Measurements from ENCODE around the gene IER5L.
"Not testable (repeated sequence)": the region's sequence is repeated elsewhere in the genome, so short reads cannot be mapped to it uniquely, and the experiment has no call there.

IER5L gene

GRCh38 chr9:129201289-129201688 is 23.2 kb upstream of the IER5L start:
- no peak overlapping the region for H3K4me3 ChIP-seq (ENCODE audit: low read length)
- no peaks in the 10 kb centered on the region for H3K27me3 ChIP-seq (ENCODE audit: control insufficient read depth, insufficient read depth, low read length)
- H3K9me3 ChIP-seq (ENCODE audit: control insufficient read depth, low read length), result no peaks in the 10 kb centered on the region
- H3K9ac ChIP-seq (ENCODE audit: low read length), result no peak overlapping the region
- no peaks in the 10 kb centered on the region for H3K36me3 ChIP-seq (ENCODE audit: control insufficient read depth, insufficient read depth, low read length)
- H3K4me1 ChIP-seq (ENCODE audit: control insufficient read depth, insufficient read depth, low read length), result peaks cover 6% of the 10 kb centered on the region

- Histone ChIP-seq H3K36me3 (ENCODE audit: control insufficient read depth, insufficient read depth, low read length) (no peaks in the 10 kb centered on the region), H3K9ac (ENCODE audit: low read length) (no peak overlapping the region), H3K9me3 (ENCODE audit: control insufficient read depth, low read length) (no peaks in the 10 kb centered on the region), H3K4me3 (ENCODE audit: low read length) (no peak overlapping the region), H3K4me1 (ENCODE audit: control insufficient read depth, insufficient read depth, low read length) (peaks cover 4% of the 10 kb centered on the region), H3K27me3 (ENCODE audit: control insufficient read depth, insufficient read depth, low read length) (no peaks in the 10 kb centered on the region)
These were observed 22.2 kb upstream of the IER5L start for GRCh38 chr9:129200255-129200654.

- no peaks in the 10 kb centered on the region for H3K27me3 ChIP-seq (ENCODE audit: control insufficient read depth, insufficient read depth, low read length)
- H3K4me1 ChIP-seq (ENCODE audit: control insufficient read depth, insufficient read depth, low read length), result peaks cover 4% of the 10 kb centered on the region
- no peaks in the 10 kb centered on the region for H3K9me3 ChIP-seq (ENCODE audit: control insufficient read depth, low read length)
- peak overlapping the region; percentile 15 for H3K9ac ChIP-seq (ENCODE audit: low read length)
- no peaks in the 10 kb centered on the region for H3K36me3 ChIP-seq (ENCODE audit: control insufficient read depth, insufficient read depth, low read length)
- no peak overlapping the region for H3K4me3 ChIP-seq (ENCODE audit: low read length)
These were observed 21.0 kb upstream of the IER5L start for GRCh38 chr9:129199044-129199435.

- peak overlapping the region; percentile 17 for H3K9ac ChIP-seq (ENCODE audit: low read length)
- H3K4me1 ChIP-seq (ENCODE audit: control insufficient read depth, insufficient read depth, low read length), result peaks cover 4% of the 10 kb centered on the region
- no peaks in the 10 kb centered on the region for H3K36me3 ChIP-seq (ENCODE audit: control insufficient read depth, insufficient read depth, low read length)
- H3K9me3 ChIP-seq (ENCODE audit: control insufficient read depth, low read length), result no peaks in the 10 kb centered on the region
- H3K4me3 ChIP-seq (ENCODE audit: low read length), result no peak overlapping the region
- no peaks in the 10 kb centered on the region for H3K27me3 ChIP-seq (ENCODE audit: control insufficient read depth, insufficient read depth, low read length)
These were observed 20.4 kb upstream of the IER5L start for GRCh38 chr9:129198319-129199043.

- no peaks in the 10 kb centered on the region for H3K9me3 ChIP-seq (ENCODE audit: control insufficient read depth, low read length)
- no peaks in the 10 kb centered on the region for H3K36me3 ChIP-seq (ENCODE audit: control insufficient read depth, insufficient read depth, low read length)
- peak overlapping the region; percentile 17 for H3K9ac ChIP-seq (ENCODE audit: low read length)
- no peaks in the 10 kb centered on the region for H3K4me1 ChIP-seq (ENCODE audit: control insufficient read depth, insufficient read depth, low read length)
- no peak overlapping the region for H3K4me3 ChIP-seq (ENCODE audit: low read length)
- no peaks in the 10 kb centered on the region for H3K27me3 ChIP-seq (ENCODE audit: control insufficient read depth, insufficient read depth, low read length)
These were observed 19.9 kb upstream of the IER5L start for GRCh38 chr9:129197978-129198318.

GRCh38 chr9:129197045-129197444 is 19.0 kb upstream of the IER5L start:
- H3K9ac ChIP-seq (ENCODE audit: low read length); H3K36me3 ChIP-seq (ENCODE audit: control insufficient read depth, insufficient read depth, low read length); H3K27me3 ChIP-seq (ENCODE audit: control insufficient read depth, insufficient read depth, low read length); H3K4me3 ChIP-seq (ENCODE audit: low read length); H3K9me3 ChIP-seq (ENCODE audit: control insufficient read depth, low read length); H3K4me1 ChIP-seq (ENCODE audit: control insufficient read depth, insufficient read depth, low read length): not testable (repeated sequence)

GRCh38 chr9:129195606-129196005 is 17.5 kb upstream of the IER5L start:
- no peak overlapping the region for H3K9ac ChIP-seq (ENCODE audit: low read length)
- H3K36me3 ChIP-seq (ENCODE audit: control insufficient read depth, insufficient read depth, low read length), result no peaks in the 10 kb centered on the region
- H3K4me1 ChIP-seq (ENCODE audit: control insufficient read depth, insufficient read depth, low read length), result no peaks in the 10 kb centered on the region
- no peak overlapping the region for H3K4me3 ChIP-seq (ENCODE audit: low read length)
- no peaks in the 10 kb centered on the region for H3K27me3 ChIP-seq (ENCODE audit: control insufficient read depth, insufficient read depth, low read length)
- H3K9me3 ChIP-seq (ENCODE audit: control insufficient read depth, low read length), result no peaks in the 10 kb centered on the region

GRCh38 chr9:129194221-129194620 is 16.2 kb upstream of the IER5L start:
- H3K9ac ChIP-seq (ENCODE audit: low read length), result no peak overlapping the region
- no peak overlapping the region for H3K4me3 ChIP-seq (ENCODE audit: low read length)
- H3K4me1 ChIP-seq (ENCODE audit: control insufficient read depth, insufficient read depth, low read length), result no peaks in the 10 kb centered on the region
- no peaks in the 10 kb centered on the region for H3K9me3 ChIP-seq (ENCODE audit: control insufficient read depth, low read length)
- H3K27me3 ChIP-seq (ENCODE audit: control insufficient read depth, insufficient read depth, low read length), result no peaks in the 10 kb centered on the region
- no peaks in the 10 kb centered on the region for H3K36me3 ChIP-seq (ENCODE audit: control insufficient read depth, insufficient read depth, low read length)

GRCh38 chr9:129193655-129194054 is 15.6 kb upstream of the IER5L start:
- Histone ChIP-seq H3K9me3 (ENCODE audit: control insufficient read depth, low read length) (no peaks in the 10 kb centered on the region), H3K4me1 (ENCODE audit: control insufficient read depth, insufficient read depth, low read length) (no peaks in the 10 kb centered on the region), H3K4me3 (ENCODE audit: low read length) (no peak overlapping the region), H3K9ac (ENCODE audit: low read length) (no peak overlapping the region), H3K36me3 (ENCODE audit: control insufficient read depth, insufficient read depth, low read length) (no peaks in the 10 kb centered on the region), H3K27me3 (ENCODE audit: control insufficient read depth, insufficient read depth, low read length) (no peaks in the 10 kb centered on the region)

- Histone ChIP-seq H3K9me3 (ENCODE audit: control insufficient read depth, low read length) (no peaks in the 10 kb centered on the region), H3K27me3 (ENCODE audit: control insufficient read depth, insufficient read depth, low read length) (no peaks in the 10 kb centered on the region), H3K4me1 (ENCODE audit: control insufficient read depth, insufficient read depth, low read length) (no peaks in the 10 kb centered on the region), H3K9ac (ENCODE audit: low read length) (no peak overlapping the region), H3K36me3 (ENCODE audit: control insufficient read depth, insufficient read depth, low read length) (no peaks in the 10 kb centered on the region), H3K4me3 (ENCODE audit: low read length) (no peak overlapping the region)
These were observed 13.2 kb upstream of the IER5L start for GRCh38 chr9:129191234-129191633.

GRCh38 chr9:129189971-129190370 is 11.9 kb upstream of the IER5L start:
- not testable (repeated sequence) for H3K9ac ChIP-seq (ENCODE audit: low read length); H3K4me1 ChIP-seq (ENCODE audit: control insufficient read depth, insufficient read depth, low read length); H3K9me3 ChIP-seq (ENCODE audit: control insufficient read depth, low read length); H3K36me3 ChIP-seq (ENCODE audit: control insufficient read depth, insufficient read depth, low read length); H3K27me3 ChIP-seq (ENCODE audit: control insufficient read depth, insufficient read depth, low read length); H3K4me3 ChIP-seq (ENCODE audit: low read length)

GRCh38 chr9:129187042-129187441 is 9.0 kb upstream of the IER5L start:
- Histone ChIP-seq H3K36me3 (ENCODE audit: control insufficient read depth, insufficient read depth, low read length) (no peaks in the 10 kb centered on the region), H3K27me3 (ENCODE audit: control insufficient read depth, insufficient read depth, low read length) (no peaks in the 10 kb centered on the region), H3K9ac (ENCODE audit: low read length) (no peak overlapping the region), H3K9me3 (ENCODE audit: control insufficient read depth, low read length) (no peaks in the 10 kb centered on the region), H3K4me1 (ENCODE audit: control insufficient read depth, insufficient read depth, low read length) (peaks cover 22% of the 10 kb centered on the region), H3K4me3 (ENCODE audit: low read length) (no peak overlapping the region)

GRCh38 chr9:129185991-129186390 is 7.9 kb upstream of the IER5L start:
- Histone ChIP-seq H3K4me1 (ENCODE audit: control insufficient read depth, insufficient read depth, low read length) (peaks cover 27% of the 10 kb centered on the region), H3K9ac (ENCODE audit: low read length) (no peak overlapping the region), H3K4me3 (ENCODE audit: low read length) (no peak overlapping the region), H3K9me3 (ENCODE audit: control insufficient read depth, low read length) (no peaks in the 10 kb centered on the region), H3K36me3 (ENCODE audit: control insufficient read depth, insufficient read depth, low read length) (no peaks in the 10 kb centered on the region), H3K27me3 (ENCODE audit: control insufficient read depth, insufficient read depth, low read length) (no peaks in the 10 kb centered on the region)

Measured in mucosa of stomach (tissue), 1 donor.